Endothelial cell of umbilical vein (primary cell): ENCODE results near the gene FGFRL1.

Experiments
- CTCF ChIP-seq, 2 donors: IDR thresholded peaks; 1 replicate in 1 of 2; 2 replicates in 1 of 2; pipeline ENCODE4 v1.5.1; 2011; ENCODE audit warnings: low read length in 2 of 2, mild to moderate bottlenecking in 2 of 2, moderate library complexity in 2 of 2, control low read depth in 1 of 2, inconsistent platforms in 1 of 2, low read depth in 1 of 2; ENCODE audit not compliant: insufficient read depth in 1 of 2; ENCODE audit errors: extremely low read depth in 1 of 2
- EZH2 ChIP-seq: IDR thresholded peaks from 2 replicates; pipeline ENCODE4 v1.6.1; 2012; ENCODE audit warnings: borderline replicate concordance, low read depth, mild to moderate bottlenecking, moderate library complexity, low read length, inconsistent platforms; ENCODE audit not compliant: severe bottlenecking
- GATA2 ChIP-seq: IDR thresholded peaks from 2 replicates; pipeline ENCODE4 v1.7.0; 2011; ENCODE audit warnings: low read depth, mild to moderate bottlenecking, moderate library complexity, mixed read lengths, low read length; ENCODE audit not compliant: insufficient read length, insufficient read depth
- POLR2A ChIP-seq: IDR thresholded peaks from 2 replicates; pipeline ENCODE4 v1.6.1; 2012; ENCODE audit warnings: low read depth, mild to moderate bottlenecking, control low read depth, low read length
- POLR2AphosphoS5 ChIP-seq: IDR thresholded peaks from 2 replicates; pipeline ENCODE4 v1.6.1; 2012; ENCODE audit warnings: low read depth, mild to moderate bottlenecking, control low read depth, low read length, moderate library complexity; ENCODE audit not compliant: insufficient read depth

GRCh38 chr4:970854-971520 is 40.4 kb upstream of the FGFRL1 start:
- TF ChIP-seq CTCF (IDR thresholded peaks at IDR 0.05; ENCODE audit: extremely low read depth in 1 of 2, insufficient read depth in 1 of 2, low read depth in 1 of 2, low read length in 2 of 2) (no peak), POLR2A (no peak), POLR2AphosphoS5 (no peak), EZH2 (no peak), GATA2 (no peak)
